HG03175 (cell line): Measurements from ENCODE around the gene TMEM184A.

ENCODE experiments used
- ATAC-seq: cut with Tn5 transposase; IDR thresholded peaks from one replicate; pipeline ENCODE4 v1.9.1; 2021; ENCODE audit warnings: mild to moderate bottlenecking, moderate library complexity; ENCODE audit not compliant: unreplicated experiment

Gene TMEM184A

GRCh38 chr7:1555813-1556543 lies at the start of gene TMEM184A:
Gene TMEM184A, minus strand, starts transcription at chr7:1556205. Its CDS starts 721 bp downstream, at chr7:1555484.
- no peak for ATAC-seq

- ATAC-seq = no peak
These were observed 48.4 kb upstream of the TMEM184A start for GRCh38 chr7:1604383-1604782.

- no peak for ATAC-seq
These were observed 47.6 kb upstream of the TMEM184A start for GRCh38 chr7:1603346-1604225.

GRCh38 chr7:1602386-1602785 lies 46.4 kb upstream of the TMEM184A start:
- ATAC-seq = no peak

GRCh38 chr7:1601956-1602355 lies 46.0 kb upstream of the TMEM184A start:
- no peak for ATAC-seq

- ATAC-seq = no peak
These were observed 43.8 kb upstream of the TMEM184A start for GRCh38 chr7:1599640-1600395.

GRCh38 chr7:1598961-1599639 lies 43.1 kb upstream of the TMEM184A start:
- no peak for ATAC-seq

GRCh38 chr7:1598286-1598685 lies 42.3 kb upstream of the TMEM184A start:
- ATAC-seq = no peak

- ATAC-seq = no peak
These were observed 41.8 kb upstream of the TMEM184A start for GRCh38 chr7:1597791-1598190.

GRCh38 chr7:1597066-1597760 lies 41.2 kb upstream of the TMEM184A start:
- ATAC-seq = no peak

- ATAC-seq = no peak
These were observed 40.4 kb upstream of the TMEM184A start for GRCh38 chr7:1596181-1597043.

- no peak for ATAC-seq
These were observed 39.6 kb upstream of the TMEM184A start for GRCh38 chr7:1595636-1596035.

- no peak for ATAC-seq
These were observed 39.0 kb upstream of the TMEM184A start for GRCh38 chr7:1595027-1595426.

GRCh38 chr7:1593904-1594421 lies 38.0 kb upstream of the TMEM184A start:
- no peak for ATAC-seq

- ATAC-seq = no peak
These were observed 37.3 kb upstream of the TMEM184A start for GRCh38 chr7:1593091-1593866.

GRCh38 chr7:1592299-1592871 lies 36.4 kb upstream of the TMEM184A start:
- ATAC-seq = no peak

GRCh38 chr7:1591876-1592275 lies 35.9 kb upstream of the TMEM184A start:
- no peak for ATAC-seq

GRCh38 chr7:1591396-1591795 lies 35.4 kb upstream of the TMEM184A start:
- ATAC-seq = no peak
